Measurements from ENCODE around the gene GALNTL6. TPM values are rescaled to one million over a fixed set of nuclear protein-coding genes. Genes with fewer than 3 reads are reported as not detected.

The GALNTL6 gene
- total and polyA plus RNA-seq, 2 donors (not counting 3 experiments of a cell fraction or from before 2014, with no cell fraction given), result not detected

DNA sequence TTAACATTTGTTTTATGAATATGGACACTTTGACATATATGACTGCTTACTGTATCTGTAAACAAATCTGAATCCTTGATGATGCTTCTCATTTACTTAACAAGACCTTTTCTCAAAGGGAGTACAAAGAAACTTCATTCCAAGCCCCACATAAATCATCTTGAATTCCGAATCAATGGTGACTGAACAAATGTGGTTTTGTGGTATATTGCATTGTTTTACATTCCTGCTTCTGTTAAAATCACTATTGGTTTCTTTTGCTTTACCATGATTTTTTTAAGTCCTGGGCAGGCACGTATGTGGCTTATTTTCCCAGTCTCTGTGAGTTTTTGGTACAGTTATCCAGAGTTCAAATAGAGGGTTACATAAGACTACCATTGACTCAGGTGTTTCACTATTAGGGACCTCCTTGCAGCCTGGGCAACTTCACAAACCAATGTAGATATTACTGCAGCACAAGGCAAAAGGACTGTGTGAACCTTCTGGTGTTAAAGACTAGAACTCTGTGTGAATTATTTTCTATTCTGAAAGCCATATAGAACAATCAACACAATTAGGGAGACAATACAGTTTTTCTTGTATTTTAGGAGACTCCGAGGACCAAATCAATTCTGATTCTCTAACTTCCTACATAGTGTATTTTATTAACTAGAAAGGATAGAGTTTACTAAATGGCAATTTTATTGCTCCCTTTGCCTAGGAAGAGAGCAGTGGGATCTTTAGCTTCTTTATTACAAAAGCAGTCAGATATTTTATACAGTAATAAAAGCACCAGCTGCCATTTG, 196.4 kb downstream of the GALNTL6 start:
- no peak overlapping the region for H3K4me3 ChIP-seq (replicated peaks in 1 of 3; ENCODE audit: insufficient read depth in 1 of 3, low read depth in 1 of 3, low read length in 3 of 3)
- DNase-seq (ENCODE audit: low read depth, low spot score) (no peak), FAIRE-seq (no peak)
- ChIA-PET CTCF (no interaction called here), POLR2A (no interaction called here)
- H3K4me2 ChIP-seq (ENCODE audit: insufficient read depth, low read length), result no peak overlapping the region
- no peak for TF ChIP-seq JUN (IDR thresholded peaks at IDR 0.05; ENCODE audit: borderline replicate concordance, insufficient read depth, insufficient read length, low read depth)
- no peak for TF ChIP-seq GATA2 (IDR thresholded peaks at IDR 0.05; ENCODE audit: insufficient read depth, insufficient read length, low read depth, low read length)
- no peak for TF ChIP-seq POLR2AphosphoS5 (IDR thresholded peaks at IDR 0.05; ENCODE audit: insufficient read depth, low read depth, low read length)
- TF ChIP-seq, protein P1, sequence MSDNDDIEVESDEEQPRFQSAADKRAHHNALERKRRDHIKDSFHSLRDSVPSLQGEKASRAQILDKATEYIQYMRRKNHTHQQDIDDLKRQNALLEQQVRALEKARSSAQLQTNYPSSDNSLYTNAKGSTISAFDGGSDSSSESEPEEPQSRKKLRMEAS (IDR thresholded peaks at IDR 0.05; ENCODE audit: insufficient read depth, insufficient read length), result no peak
- TF ChIP-seq FOS (IDR thresholded peaks at IDR 0.05; ENCODE audit: borderline replicate concordance, insufficient read depth, low read length), result no peak
- TF ChIP-seq EZH2 (IDR thresholded peaks at IDR 0.05; ENCODE audit: borderline replicate concordance, low read depth, low read length, severe bottlenecking), result no peak
- no peak for TF ChIP-seq CTCF (IDR thresholded peaks at IDR 0.05; ENCODE audit: extremely low read depth in 1 of 2, insufficient read depth in 1 of 2, low read depth in 1 of 2, low read length in 2 of 2)
- TF ChIP-seq MYC (IDR thresholded peaks at IDR 0.05; ENCODE audit: low read depth, low read length), result no peak
- no peak for TF ChIP-seq POLR2A (IDR thresholded peaks at IDR 0.05; ENCODE audit: low read depth, low read length)
- H3K27me3 ChIP-seq (ENCODE audit: control insufficient read depth in 2 of 2, insufficient read depth in 2 of 2, low read length in 2 of 2), result no peaks in the 10 kb centered on the region
- H3K36me3 ChIP-seq (ENCODE audit: control insufficient read depth in 2 of 2, extremely low read depth in 1 of 2, insufficient read depth in 2 of 2, low read length in 2 of 2), result no peaks in the 10 kb centered on the region
- no peak overlapping the region for H3K27ac ChIP-seq (ENCODE audit: insufficient read depth, low read depth, low read length)
- no peaks in the 10 kb centered on the region for H3K79me2 ChIP-seq (ENCODE audit: control insufficient read depth, insufficient read depth, low read length)
- H3K4me1 ChIP-seq (ENCODE audit: control insufficient read depth, extremely low read depth, insufficient read depth, low read length), result no peaks in the 10 kb centered on the region
- no peaks in the 10 kb centered on the region for H3K9me1 ChIP-seq (replicated peaks; ENCODE audit: control insufficient read depth, extremely low read depth, insufficient read depth, low read length)
- intact Hi-C loops (cut with micrococcal nuclease), result no loop called here
- no TSS peak for BruUV-seq (replicated peaks)
- no peak overlapping the region for H2AFZ ChIP-seq (ENCODE audit: low read depth, low read length)
- no peaks in the 10 kb centered on the region for H3K9me3 ChIP-seq (replicated peaks; ENCODE audit: control insufficient read depth, insufficient read depth, low read length)
- H4K20me1 ChIP-seq (replicated peaks; ENCODE audit: control insufficient read depth, extremely low read depth, insufficient read depth, low read length), result no peaks in the 10 kb centered on the region
- H3K9ac ChIP-seq (replicated peaks; ENCODE audit: extremely low read depth, insufficient read depth, low read length), result no peak overlapping the region
- dilution Hi-C loops (cut with MboI; ENCODE audit: extremely low pct_ligation_motif_present, low sequenced_read_pairs), result no loop called here

All from endothelial cell of umbilical vein (primary cell).